DOHH2 (cell line): ENCODE results near the gene GSTT2.

Source experiments
- CTCF ChIP-seq: fragments of 200-600 bp; sonication (generic); IDR thresholded peaks from one replicate; pipeline ENCODE4 v1.5.1; 2014; ENCODE audit warnings: antibody characterized with exemption, mild to moderate bottlenecking, low read depth, low read length; ENCODE audit not compliant: poor library complexity, severe bottlenecking
- EZH2phosphoT487 ChIP-seq: fragments of 200-600 bp; sonication (generic); IDR thresholded peaks from 2 replicates; pipeline ENCODE4 v1.6.1; 2017; ENCODE audit warnings: borderline replicate concordance, mild to moderate bottlenecking, antibody characterized with exemption, low read length, moderate library complexity, mixed read lengths

- TF ChIP-seq CTCF (no peak), EZH2phosphoT487 (no peak)
Observed at GRCh38 chr22:23938328-23939016, 41.5 kb upstream of the GSTT2 start.
